GM12878 (cell line): ENCODE data around the gene NUDT5. TPM values are rescaled to one million over a fixed set of nuclear protein-coding genes. Genes with fewer than 3 reads are reported as not detected.
"Not testable (repeated sequence)": the region's sequence is repeated elsewhere in the genome, so short reads cannot be mapped to it uniquely, and the experiment has no call there.

Experiments used
- ATAC-seq: fragments of 200-7000 bp; cut with Tn5 transposase; 3 replicates; pipeline ENCODE4 v1.9.1; 2020; ENCODE audit warnings: mild to moderate bottlenecking, moderate library complexity
- BruUV-seq: library from RNA; stranded (reverse); fragments of 400-500 nt; replicated peaks from 2 replicates; lab custom pipeline; 2021; lab: Mats Ljungman, UMichigan
- CTCF ChIA-PET: fragments of 300-600 bp; sonication (Branson Sonifier 250); formaldehyde crosslinking; extraction: SDS; loops from one replicate; lab custom pipeline; 2021; ENCODE audit warnings: inconsistent platforms; lab: Yijun Ruan, JAX
- POLR2A ChIA-PET: fragments of 350-600 bp; formaldehyde crosslinking; extraction: SDS; loops from one replicate; lab custom pipeline; 2021; ENCODE audit warnings: inconsistent platforms; lab: Charles Lee
- RAD21 ChIA-PET: fragments of 300-600 bp; sonication (Branson Sonifier 250); formaldehyde crosslinking; loops from one replicate; lab custom pipeline; 2023; ENCODE audit warnings: antibody characterized with exemption; ENCODE audit not compliant: unreplicated experiment; lab: Charles Lee
- SMC1A ChIA-PET: fragments of 300-600 bp; sonication (Branson Sonifier 250); formaldehyde crosslinking; loops from one replicate; lab custom pipeline; 2023; ENCODE audit not compliant: unreplicated experiment, uncharacterized antibody; lab: Charles Lee
- DNase-seq: peaks from one replicate; pipeline ENCODE4 v3.0.0-alpha.2; 2011; ENCODE audit warnings: low read depth, low spot score
- FAIRE-seq: peaks from 3 replicates; lab custom pipeline; 2011; peaks lifted over from hg19 to GRCh38; lab: Jason Lieb, UNC
- H2AFZ ChIP-seq: 2 replicates; pipeline ENCODE4 v1.6.0; 2011; ENCODE audit warnings: low read depth, low read length, control low read depth; ENCODE audit not compliant: control insufficient read depth
- H3K27ac ChIP-seq: 2 replicates; pipeline ENCODE4 v1.5.1; 2011; ENCODE audit warnings: control low read depth; ENCODE audit not compliant: control insufficient read depth, insufficient read depth
- H3K27me3 ChIP-seq, 2 experiments: replicated peaks in 1 of 2; 2 replicates each; pipeline versions ENCODE4 v1.6.0 to v1.6.1; 2011; ENCODE audit warnings: low read length in 1 of 2; ENCODE audit not compliant: control insufficient read depth in 2 of 2, insufficient read depth in 2 of 2
- H3K36me3 ChIP-seq, 2 experiments: 2 replicates each; pipeline ENCODE4 v1.5.1; 2011; ENCODE audit warnings: low read length in 1 of 2; ENCODE audit not compliant: control insufficient read depth in 2 of 2, insufficient read depth in 2 of 2
- H3K4me1 ChIP-seq: 2 replicates; pipeline ENCODE4 v1.6.1; 2011; ENCODE audit warnings: mild to moderate bottlenecking, low read length, moderate library complexity, mixed read lengths; ENCODE audit not compliant: control insufficient read depth, insufficient read depth
- H3K4me2 ChIP-seq: 2 replicates; pipeline ENCODE4 v1.6.0; 2011; ENCODE audit warnings: control low read depth; ENCODE audit not compliant: control insufficient read depth, insufficient read depth
- H3K4me3 ChIP-seq: fragments of 200-600 bp; sonication (generic); 2 replicates; pipeline ENCODE4 v1.5.1; 2016
- H3K79me2 ChIP-seq: 2 replicates; pipeline ENCODE4 v1.6.0; 2011; ENCODE audit warnings: low read length; ENCODE audit not compliant: control insufficient read depth, insufficient read depth
- H3K9ac ChIP-seq: 2 replicates; pipeline ENCODE4 v1.8.0; 2011; ENCODE audit warnings: low read length, control low read depth, mixed read lengths; ENCODE audit not compliant: control insufficient read depth, insufficient read depth
- H3K9me3 ChIP-seq: replicated peaks from 3 replicates; pipeline ENCODE4 v1.5.1; 2011; ENCODE audit warnings: mild to moderate bottlenecking, low read length; ENCODE audit not compliant: control insufficient read depth, insufficient read depth
- H4K20me1 ChIP-seq: 2 replicates; pipeline ENCODE4 v1.6.0; 2011; ENCODE audit not compliant: control insufficient read depth, insufficient read depth
- ATF7 ChIP-seq: fragments of 450-650 bp; IDR thresholded peaks from 2 replicates; pipeline ENCODE4 v1.6.1; 2016; ENCODE audit warnings: low read depth, mild to moderate bottlenecking
- BACH1 ChIP-seq: fragments of 450-650 bp; IDR thresholded peaks from 2 replicates; pipeline ENCODE4 v1.6.1; 2017; ENCODE audit warnings: mild to moderate bottlenecking, borderline replicate concordance
- GABPA ChIP-seq: IDR thresholded peaks from 2 replicates; pipeline ENCODE4 v1.6.1; 2014; ENCODE audit warnings: antibody characterized with exemption, low read depth, mild to moderate bottlenecking, inconsistent platforms
- KLF5 ChIP-seq: fragments of 450-650 bp; IDR thresholded peaks from 2 replicates; pipeline ENCODE4 v1.6.1; 2014; ENCODE audit warnings: mild to moderate bottlenecking; ENCODE audit not compliant: partially characterized antibody
- MYC ChIP-seq: IDR thresholded peaks from 2 replicates; pipeline ENCODE4 v1.6.1; 2011; ENCODE audit warnings: mild to moderate bottlenecking, low read length, moderate library complexity, inconsistent platforms; ENCODE audit not compliant: insufficient read depth, insufficient replicate concordance, insufficient read length, severe bottlenecking
- NBN ChIP-seq: fragments of 450-650 bp; IDR thresholded peaks from 2 replicates; pipeline ENCODE4 v1.6.1; 2016
- NR2C2 ChIP-seq: IDR thresholded peaks from 2 replicates; pipeline ENCODE4 v1.6.1; 2011; ENCODE audit warnings: borderline replicate concordance, low read depth; ENCODE audit not compliant: control insufficient read depth, insufficient read length
- NRF1 ChIP-seq: conservative IDR thresholded peaks from 2 replicates; pipeline ENCODE4 v1.6.1; 2011; ENCODE audit warnings: mild to moderate bottlenecking, low read depth, low read length, improper control_type of control experiment
- PAX5 ChIP-seq: IDR thresholded peaks from 2 replicates; pipeline ENCODE4 v1.6.1; 2011; ENCODE audit warnings: low read depth, low read length, borderline replicate concordance
- RAD21 ChIP-seq: IDR thresholded peaks from 2 replicates; pipeline ENCODE4 v1.6.1; 2011; ENCODE audit warnings: mild to moderate bottlenecking, low read depth, low read length, moderate library complexity; ENCODE audit not compliant: insufficient read depth
- SMC3 ChIP-seq: IDR thresholded peaks from 2 replicates; pipeline ENCODE4 v1.6.1; 2011; ENCODE audit warnings: low read length, improper control_type of control experiment, borderline replicate concordance
- SPI1 ChIP-seq: IDR thresholded peaks from 2 replicates; pipeline ENCODE4 v1.6.1; 2011; ENCODE audit warnings: low read depth, mild to moderate bottlenecking, low read length, moderate library complexity, borderline replicate concordance; ENCODE audit not compliant: insufficient read depth
- SUPT20H ChIP-seq: IDR thresholded peaks from 2 replicates; pipeline ENCODE4 v1.6.1; 2011; ENCODE audit warnings: low read depth, mild to moderate bottlenecking, low read length, moderate library complexity, borderline replicate concordance; ENCODE audit not compliant: control insufficient read depth
- ZNF207 ChIP-seq: fragments of 450-650 bp; IDR thresholded peaks from 2 replicates; pipeline ENCODE4 v1.6.1; 2014; ENCODE audit warnings: antibody characterized with exemption, mild to moderate bottlenecking, borderline replicate concordance
- WGBS: methylation state at CpG from one replicate; pipeline ENCODE4 v1.1.6; 2016; ENCODE audit warnings: low lambda C conversion rate; ENCODE audit not compliant: insufficient replicate concordance, insufficient coverage; ENCODE audit errors: missing lambda C conversion rate; 5-methylcytosine and 5-hydroxymethylcytosine counted together
- in situ Hi-C: fragments of 300-500 bp; cut with MboI; formaldehyde crosslinking; loops from 9 replicates; pipeline ENCODE4 v1.14.3; 2018; ENCODE audit warnings: mixed read lengths
- intact Hi-C: fragments of 100-400 bp; cut with micrococcal nuclease; formaldehyde crosslinking; loops from one replicate; pipeline ENCODE4 v1.14.2; 2022; ENCODE audit not compliant: unreplicated experiment
- polyA plus RNA-seq, 11 experiments: library from polyadenylated mRNA; depleted of rRNA in 4 of 11; unstranded in 6 of 11; stranded (reverse) in 5 of 11; fragments of >200 nt; fragmentation: Nextera tagmentation in 4 of 11; fragmentation: Illumina TruSeq in 1 of 11; extraction: Ambion mirVana in 4 of 11; extraction: Trizol in 1 of 11; gene quantifications; 1 replicate in 1 of 11; 2 replicates in 10 of 11; pipeline versions ENCODE4 v1.2.1 to v1.2.3, GENCODE V29; 2011 to 2016; ENCODE audit warnings: inconsistent platforms in 2 of 11, missing spikeins in 2 of 11, low read depth in 1 of 11
- total RNA-seq, 4 experiments: library from RNA; depleted of rRNA in 3 of 4; stranded (reverse); fragments of >200 nt in 3 of 4; fragmentation: Illumina TruSeq in 1 of 4; extraction: Trizol in 1 of 4; gene quantifications; 2 replicates each; pipeline versions ENCODE4 v1.2.1 to v1.2.3, GENCODE V29; 2013 to 2021
- TF ChIP-seq, protein P1 (sequence below): fragments of 450-650 bp; IDR thresholded peaks from 2 replicates; pipeline ENCODE4 v1.6.1; 2016; ENCODE audit warnings: mild to moderate bottlenecking
- TF ChIP-seq, protein P2 (sequence below): fragments of 450-650 bp; IDR thresholded peaks from 2 replicates; pipeline ENCODE4 v1.6.1; 2018; ENCODE audit warnings: borderline replicate concordance, mild to moderate bottlenecking; ENCODE audit not compliant: partially characterized antibody
- TF ChIP-seq, protein P3 (sequence below): IDR thresholded peaks from 2 replicates; pipeline ENCODE4 v1.6.1; 2011; ENCODE audit warnings: mild to moderate bottlenecking, low read depth, low read length, moderate library complexity; ENCODE audit not compliant: insufficient replicate concordance

Gene NUDT5
- total and polyA plus RNA-seq, 10 of the 15 experiments (the other 5 are each of a cell fraction or from before 2014, with no cell fraction given) = 74.1 to 345 (median 153) TPM

DNA sequence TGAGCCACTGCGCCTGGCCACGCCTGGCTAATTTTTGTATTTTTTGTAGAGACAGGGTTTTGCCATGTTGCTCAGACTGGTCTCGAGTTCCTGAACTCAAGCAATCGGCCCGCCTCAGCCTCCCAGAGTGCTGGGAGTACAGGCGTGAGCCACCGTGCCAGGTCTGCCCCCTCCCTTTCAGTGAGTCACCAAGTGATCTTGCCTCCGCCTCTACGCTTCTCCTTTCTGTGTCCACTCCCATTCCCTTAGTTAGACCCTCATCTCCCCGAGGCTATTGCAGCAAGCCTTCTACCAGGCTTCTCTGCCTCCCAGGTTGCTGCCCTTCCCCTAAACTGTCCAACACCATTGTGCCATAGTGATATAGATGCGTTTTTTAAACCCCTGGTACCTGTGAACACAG, 33.2 kb upstream of the NUDT5 start:
- no peak for FAIRE-seq

DNA sequence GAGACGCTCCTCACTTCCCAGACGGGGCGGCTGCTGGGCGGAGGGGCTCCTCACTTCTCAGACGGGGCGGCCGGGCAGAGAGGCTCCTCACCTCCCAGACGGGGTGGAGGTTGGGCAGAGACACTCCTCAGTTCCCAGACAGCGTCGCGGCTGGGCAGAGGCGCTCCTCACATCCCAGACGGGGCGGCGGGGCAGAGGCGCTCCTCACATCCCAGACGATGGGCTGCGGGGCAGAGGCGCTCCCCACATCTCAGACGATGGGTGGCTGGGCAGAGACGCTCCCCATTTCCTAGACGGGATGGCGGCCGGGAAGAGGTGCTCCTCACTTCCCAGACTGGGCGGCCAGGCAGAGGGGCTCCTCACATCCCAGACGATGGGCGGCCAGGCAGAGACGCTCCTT, 30.7 kb upstream of the NUDT5 start:
- RAD21 ChIA-PET, H3K9ac ChIP-seq, POLR2A ChIA-PET, SMC1A ChIA-PET, H3K27ac ChIP-seq, H3K9me3 ChIP-seq, intact Hi-C loops, H2AFZ ChIP-seq, FAIRE-seq, H3K4me3 ChIP-seq, BruUV-seq, in situ Hi-C loops, H4K20me1 ChIP-seq, H3K4me1 ChIP-seq, H3K79me2 ChIP-seq, H3K4me2 ChIP-seq, DNase-seq, ATAC-seq, H3K27me3 ChIP-seq: not testable (repeated sequence)
- CTCF ChIA-PET = interaction anchor here (3.6 kb wide), 1 partner anchor 11 kb away, joined by 34 read pairs; no protein-coding TSS in a partner anchor
- WGBS = 100% methylated on average over 12 of the region's 28 CpGs
- H3K36me3 ChIP-seq = peaks cover 10 to 32% of the 10 kb centered on the region in 2 experiments

More for the DNA sequence above, 33.2 kb upstream of the NUDT5 start:
- 100% methylated on average over 11 of the region's 11 CpGs for WGBS
- Histone ChIP-seq H3K9me3 (no peaks in the 10 kb centered on the region), H3K9ac (no peak overlapping the region), H3K79me2 (no peaks in the 10 kb centered on the region), H3K4me1 (no peaks in the 10 kb centered on the region), H3K36me3 (peaks cover 9 to 24% of the 10 kb centered on the region in 2 experiments), H2AFZ (no peak overlapping the region), H3K4me3 (no peak overlapping the region), H3K27ac (no peak overlapping the region), H4K20me1 (no peaks in the 10 kb centered on the region), H3K4me2 (no peak overlapping the region), H3K27me3 (no peaks in the 10 kb centered on the region)
- in situ Hi-C loops (no loop called here), intact Hi-C loops (no loop called here)
- POLR2A ChIA-PET = no interaction called here
- RAD21 ChIA-PET = no interaction called here
- SMC1A ChIA-PET = no interaction called here
- no peak for DNase-seq
- no TSS peak for BruUV-seq
- TF ChIP-seq PAX5 (no peak), RAD21 (no peak), NBN (no peak), KLF5 (no peak), SPI1 (no peak), SMC3 (no peak), ZNF207 (no peak), SUPT20H (no peak), NR2C2 (no peak), GABPA (no peak), BACH1 (no peak), NRF1 (no peak), MYC (no peak), ATF7 (no peak)
- TF ChIP-seq, protein P1, sequence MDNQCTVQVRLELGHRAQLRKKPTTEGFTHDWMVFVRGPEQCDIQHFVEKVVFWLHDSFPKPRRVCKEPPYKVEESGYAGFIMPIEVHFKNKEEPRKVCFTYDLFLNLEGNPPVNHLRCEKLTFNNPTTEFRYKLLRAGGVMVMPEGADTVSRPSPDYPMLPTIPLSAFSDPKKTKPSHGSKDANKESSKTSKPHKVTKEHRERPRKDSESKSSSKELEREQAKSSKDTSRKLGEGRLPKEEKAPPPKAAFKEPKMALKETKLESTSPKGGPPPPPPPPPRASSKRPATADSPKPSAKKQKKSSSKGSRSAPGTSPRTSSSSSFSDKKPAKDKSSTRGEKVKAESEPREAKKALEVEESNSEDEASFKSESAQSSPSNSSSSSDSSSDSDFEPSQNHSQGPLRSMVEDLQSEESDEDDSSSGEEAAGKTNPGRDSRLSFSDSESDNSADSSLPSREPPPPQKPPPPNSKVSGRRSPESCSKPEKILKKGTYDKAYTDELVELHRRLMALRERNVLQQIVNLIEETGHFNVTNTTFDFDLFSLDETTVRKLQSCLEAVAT = no peak
- TF ChIP-seq, protein P2, sequence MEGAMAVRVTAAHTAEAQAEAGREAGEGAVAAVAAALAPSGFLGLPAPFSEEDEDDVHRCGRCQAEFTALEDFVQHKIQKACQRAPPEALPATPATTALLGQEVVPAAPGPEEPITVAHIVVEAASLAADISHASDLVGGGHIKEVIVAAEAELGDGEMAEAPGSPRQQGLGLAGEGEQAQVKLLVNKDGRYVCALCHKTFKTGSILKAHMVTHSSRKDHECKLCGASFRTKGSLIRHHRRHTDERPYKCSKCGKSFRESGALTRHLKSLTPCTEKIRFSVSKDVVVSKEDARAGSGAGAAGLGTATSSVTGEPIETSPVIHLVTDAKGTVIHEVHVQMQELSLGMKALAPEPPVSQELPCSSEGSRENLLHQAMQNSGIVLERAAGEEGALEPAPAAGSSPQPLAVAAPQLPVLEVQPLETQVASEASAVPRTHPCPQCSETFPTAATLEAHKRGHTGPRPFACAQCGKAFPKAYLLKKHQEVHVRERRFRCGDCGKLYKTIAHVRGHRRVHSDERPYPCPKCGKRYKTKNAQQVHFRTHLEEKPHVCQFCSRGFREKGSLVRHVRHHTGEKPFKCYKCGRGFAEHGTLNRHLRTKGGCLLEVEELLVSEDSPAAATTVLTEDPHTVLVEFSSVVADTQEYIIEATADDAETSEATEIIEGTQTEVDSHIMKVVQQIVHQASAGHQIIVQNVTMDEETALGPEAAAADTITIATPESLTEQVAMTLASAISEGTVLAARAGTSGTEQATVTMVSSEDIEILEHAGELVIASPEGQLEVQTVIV = no peak
- TF ChIP-seq, protein P3, sequence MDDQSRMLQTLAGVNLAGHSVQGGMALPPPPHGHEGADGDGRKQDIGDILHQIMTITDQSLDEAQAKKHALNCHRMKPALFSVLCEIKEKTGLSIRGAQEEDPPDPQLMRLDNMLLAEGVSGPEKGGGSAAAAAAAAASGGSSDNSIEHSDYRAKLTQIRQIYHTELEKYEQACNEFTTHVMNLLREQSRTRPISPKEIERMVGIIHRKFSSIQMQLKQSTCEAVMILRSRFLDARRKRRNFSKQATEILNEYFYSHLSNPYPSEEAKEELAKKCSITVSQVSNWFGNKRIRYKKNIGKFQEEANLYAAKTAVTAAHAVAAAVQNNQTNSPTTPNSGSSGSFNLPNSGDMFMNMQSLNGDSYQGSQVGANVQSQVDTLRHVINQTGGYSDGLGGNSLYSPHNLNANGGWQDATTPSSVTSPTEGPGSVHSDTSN = no peak
- CTCF ChIA-PET = interaction anchor here (3.6 kb wide), 1 partner anchor 13 kb away, joined by 34 read pairs; no protein-coding TSS in a partner anchor
- ATAC-seq = no peak
